ENCODE results near the gene IL17RD.

DNA sequence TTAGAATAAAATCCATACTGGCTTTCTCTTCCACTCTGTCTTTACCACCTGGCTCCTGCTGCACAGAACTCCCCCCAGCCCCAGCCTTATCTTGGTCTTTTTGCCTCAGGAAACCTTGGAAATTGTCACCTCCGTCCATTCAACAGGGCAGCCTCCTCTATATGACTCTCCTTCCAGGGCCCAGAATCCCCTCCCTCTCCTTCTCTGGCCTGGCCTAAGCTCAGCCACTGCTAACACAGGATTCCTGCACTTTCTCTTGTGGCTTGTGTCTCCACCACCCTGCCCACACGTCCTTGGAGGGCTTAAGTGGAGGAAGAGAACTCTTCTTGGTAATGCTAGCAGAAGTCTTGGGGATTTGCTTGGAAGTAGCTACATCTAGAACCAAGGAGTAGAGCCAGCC, 1.5 kb upstream of the IL17RD start:
- TF ChIP-seq GATA2 (IDR thresholded peaks at IDR 0.05; ENCODE audit: low read depth, low read length) = no peak
- TF ChIP-seq GATA3 (IDR thresholded peaks at IDR 0.05; ENCODE audit: low read depth, low read length) = no peak
